Testis (tissue), 2 donors: Measurements from ENCODE around the gene OTX1.

ENCODE experiments used
- POLR2A ChIP-seq: fragments of 450-650 bp; IDR thresholded peaks from one replicate; pipeline ENCODE4 v1.6.1; 2017; ENCODE audit warnings: antibody characterized with exemption, mild to moderate bottlenecking, moderate library complexity
- TF ChIP-seq, protein P1 (sequence below), 3 experiments: fragments of 450-650 bp in 2 of 3; fragments of 200-600 bp in 1 of 3; sonication (generic) in 1 of 3; IDR thresholded peaks; one replicate each; pipeline ENCODE4 v1.5.1; 2016 to 2019; ENCODE audit warnings: antibody characterized with exemption in 3 of 3, mild to moderate bottlenecking in 2 of 3, moderate library complexity in 1 of 3

DNA sequence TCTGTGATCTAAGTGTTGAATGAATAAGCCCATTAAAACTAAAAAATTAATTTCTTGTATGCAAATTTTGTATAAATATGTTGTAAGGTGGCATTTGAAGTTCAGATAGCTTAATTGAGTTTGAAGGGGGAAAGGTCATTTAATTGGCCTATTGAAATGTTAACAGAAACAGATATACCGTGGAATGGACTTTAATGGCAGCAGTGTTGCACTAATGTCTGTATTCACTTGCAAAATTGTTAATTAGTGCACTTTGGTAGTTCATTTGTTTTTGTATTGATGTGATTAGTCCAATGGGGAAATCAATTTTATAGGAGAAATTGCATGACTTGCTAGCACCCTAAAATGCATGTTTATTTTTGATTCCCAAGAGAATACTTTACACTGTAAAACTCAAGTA lies 41.8 kb upstream of the OTX1 start:
- no peak for TF ChIP-seq POLR2A
- TF ChIP-seq, protein P1, sequence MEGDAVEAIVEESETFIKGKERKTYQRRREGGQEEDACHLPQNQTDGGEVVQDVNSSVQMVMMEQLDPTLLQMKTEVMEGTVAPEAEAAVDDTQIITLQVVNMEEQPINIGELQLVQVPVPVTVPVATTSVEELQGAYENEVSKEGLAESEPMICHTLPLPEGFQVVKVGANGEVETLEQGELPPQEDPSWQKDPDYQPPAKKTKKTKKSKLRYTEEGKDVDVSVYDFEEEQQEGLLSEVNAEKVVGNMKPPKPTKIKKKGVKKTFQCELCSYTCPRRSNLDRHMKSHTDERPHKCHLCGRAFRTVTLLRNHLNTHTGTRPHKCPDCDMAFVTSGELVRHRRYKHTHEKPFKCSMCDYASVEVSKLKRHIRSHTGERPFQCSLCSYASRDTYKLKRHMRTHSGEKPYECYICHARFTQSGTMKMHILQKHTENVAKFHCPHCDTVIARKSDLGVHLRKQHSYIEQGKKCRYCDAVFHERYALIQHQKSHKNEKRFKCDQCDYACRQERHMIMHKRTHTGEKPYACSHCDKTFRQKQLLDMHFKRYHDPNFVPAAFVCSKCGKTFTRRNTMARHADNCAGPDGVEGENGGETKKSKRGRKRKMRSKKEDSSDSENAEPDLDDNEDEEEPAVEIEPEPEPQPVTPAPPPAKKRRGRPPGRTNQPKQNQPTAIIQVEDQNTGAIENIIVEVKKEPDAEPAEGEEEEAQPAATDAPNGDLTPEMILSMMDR (IDR thresholded peaks at IDR 0.05) = no peak
